ENCODE data around the gene TLL1. TPM values are rescaled to one million over a fixed set of nuclear protein-coding genes. Genes with fewer than 3 reads are reported as not detected.

The TLL1 gene
- total RNA-seq, 1 experiment from 2014 or later, result not detected

DNA sequence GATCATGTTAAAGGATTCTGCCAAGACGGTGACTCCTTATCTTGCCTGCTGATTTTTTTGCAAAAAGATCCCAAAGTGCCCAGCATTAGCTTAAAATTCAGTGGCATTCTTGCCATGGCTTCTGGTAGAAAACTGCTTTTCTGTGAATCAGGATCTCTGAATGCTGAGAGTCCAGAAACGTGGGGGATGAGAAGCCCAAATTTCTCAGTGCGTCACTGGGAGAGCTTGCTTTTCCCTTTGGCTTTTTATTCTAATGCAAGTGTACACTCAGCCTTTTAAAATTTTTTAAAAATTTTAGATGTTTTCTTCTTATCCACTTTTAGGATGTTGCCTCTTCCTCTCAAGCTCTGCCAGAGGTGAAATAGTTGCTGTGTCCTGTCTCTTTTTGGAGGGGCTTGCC, 98.4 kb downstream of the TLL1 start:
- Histone ChIP-seq H3K79me1 (ENCODE audit: insufficient read depth, low read depth, low read length, poor library complexity, severe bottlenecking) (no peaks in the 10 kb centered on the region), H2BK15ac (ENCODE audit: low read depth, low read length) (no peak overlapping the region), H2BK12ac (ENCODE audit: insufficient read length, low read depth, low read length) (no peak overlapping the region), H3K9ac (ENCODE audit: extremely low read depth, insufficient read length, low read length) (no peak overlapping the region), H3K23ac (ENCODE audit: insufficient read length, low read depth, low read length) (no peak overlapping the region), H2BK5ac (ENCODE audit: insufficient read length, low read length) (no peak overlapping the region), H3K27ac (ENCODE audit: insufficient read length, low read depth, low read length) (no peak overlapping the region), H3K4me1 (ENCODE audit: insufficient read depth, low read length) (no peaks in the 10 kb centered on the region), H3K18ac (ENCODE audit: insufficient read length, low read depth, low read length) (no peak overlapping the region), H3K27me3 (ENCODE audit: insufficient read depth, low read length) (no peaks in the 10 kb centered on the region), H3K4ac (ENCODE audit: low read depth, low read length) (no peak overlapping the region), H2BK120ac (ENCODE audit: low read depth, low read length, poor library complexity, severe bottlenecking) (no peak overlapping the region), H4K8ac (replicated peaks; ENCODE audit: insufficient read length, low read depth, low read length) (no peak overlapping the region), H3K14ac (ENCODE audit: insufficient read depth, low read length) (no peak overlapping the region), H2BK20ac (ENCODE audit: low read depth, low read length, poor library complexity, severe bottlenecking) (no peak overlapping the region), H3K4me2 (ENCODE audit: insufficient read depth, insufficient read length, low read length) (no peak overlapping the region), H3T11ph (ENCODE audit: low read length) (no peak overlapping the region), H4K91ac (ENCODE audit: insufficient read length, low read depth, low read length) (no peak overlapping the region), H3K9me3 (ENCODE audit: control insufficient read depth, low read depth, low read length) (no peaks in the 10 kb centered on the region), H2AFZ (ENCODE audit: low read length) (no peak overlapping the region), H4K20me1 (ENCODE audit: control insufficient read depth, insufficient read depth, insufficient read length) (no peaks in the 10 kb centered on the region), H2AK5ac (ENCODE audit: insufficient read length, low read length) (no peak overlapping the region), H3K56ac (ENCODE audit: insufficient read length, low read depth, low read length) (no peak overlapping the region), H3K79me2 (ENCODE audit: insufficient read depth, low read length) (no peaks in the 10 kb centered on the region), H4K5ac (ENCODE audit: insufficient read length, low read depth, low read length) (no peak overlapping the region), H3K23me2 (ENCODE audit: insufficient read length, low read depth, low read length, poor library complexity, severe bottlenecking) (no peaks in the 10 kb centered on the region)
- no peak for DNase-seq
- no peak overlapping the region for H3K4me3 Mint-ChIP-seq
- no peak for TF ChIP-seq CTCF (conservative IDR thresholded peaks at IDR 0.05)
- whole genome bisulfite sequencing (ENCODE audit: extremely low coverage, insufficient read length, low lambda C conversion rate), result no CpG with 5 or more reads among the region's 3 CpGs
- H3K27ac Mint-ChIP-seq, result no peak overlapping the region; a peak in 1 of 7 replicates
- H3K27me3 Mint-ChIP-seq (ENCODE audit: low read depth), result no peaks in the 10 kb centered on the region
- H3K4me1 Mint-ChIP-seq, result no peaks in the 10 kb centered on the region
- H3K36me3 Mint-ChIP-seq (ENCODE audit: insufficient read depth in 1 of 3, low read depth in 3 of 3), result peaks cover 6 to 14% (median 6%) of the 10 kb centered on the region in 3 experiments; a peak in 6 of 7 replicates
- H3K9me3 Mint-ChIP-seq, result peaks cover 11% of the 10 kb centered on the region in 2 experiments
